Lower leg skin (tissue), 3 donors: Measurements from ENCODE around the gene SH3BP2.

Experiments
- CTCF ChIP-seq, 3 donors: fragments of 450-650 bp; IDR thresholded peaks; one replicate each; pipeline ENCODE4 v1.5.1; 2016; ENCODE audit warnings: antibody characterized with exemption in 3 of 3, mild to moderate bottlenecking in 3 of 3, moderate library complexity in 2 of 3
- POLR2A ChIP-seq, 2 donors: fragments of 450-650 bp; IDR thresholded peaks; one replicate each; pipeline ENCODE4 v1.6.1; 2016 to 2017; ENCODE audit warnings: antibody characterized with exemption in 2 of 2, mild to moderate bottlenecking in 1 of 2, moderate library complexity in 1 of 2

- TF ChIP-seq POLR2A (IDR thresholded peaks at IDR 0.05) (no peak), CTCF (IDR thresholded peaks at IDR 0.05) (no peak)
These were observed 15.1 kb downstream of the SH3BP2 start for GRCh38 chr4:2808001-2808400.
